ENCODE data around the gene FILIP1L.
A peak's percentile ranks its signal among the peaks of the same experiment; 100 is the strongest.
"Not testable (repeated sequence)": the region's sequence is repeated elsewhere in the genome, so short reads cannot be mapped to it uniquely, and the experiment has no call there.

Gene FILIP1L

DNA sequence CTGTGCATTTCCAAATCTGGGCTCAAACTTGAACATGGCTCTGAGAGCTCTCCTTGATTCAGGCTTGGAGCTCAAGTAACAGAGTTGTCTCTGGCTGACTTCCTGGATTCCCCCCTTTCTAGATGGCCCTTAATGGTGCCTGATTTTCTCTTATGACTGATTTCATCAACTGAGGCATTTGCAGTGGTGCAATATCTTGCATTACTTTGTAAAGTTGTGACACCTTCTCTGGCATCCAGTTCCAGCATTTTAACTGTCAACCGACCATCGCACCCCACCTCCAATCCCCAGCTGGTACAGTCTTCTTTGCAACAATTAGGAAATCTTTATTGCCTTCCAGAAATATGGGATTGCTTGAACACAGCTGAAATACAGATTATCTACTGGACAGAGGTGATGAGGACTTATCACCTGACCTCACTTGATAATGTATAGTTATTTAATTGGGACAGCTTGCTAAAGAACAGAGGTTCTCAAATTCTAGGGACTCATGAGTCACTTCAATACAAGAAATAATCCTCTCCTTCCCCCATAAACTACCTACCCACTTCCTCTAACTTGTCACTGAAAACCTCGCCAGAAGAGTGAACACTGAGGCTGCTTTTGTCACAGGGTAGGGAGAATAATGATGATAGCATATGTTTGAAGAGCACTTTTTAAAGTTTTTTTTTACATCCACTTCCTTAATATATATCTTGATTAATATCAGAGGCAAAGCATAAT is 41.8 kb downstream of the FILIP1L start:
- peak; percentile 64 for DNase-seq

DNA sequence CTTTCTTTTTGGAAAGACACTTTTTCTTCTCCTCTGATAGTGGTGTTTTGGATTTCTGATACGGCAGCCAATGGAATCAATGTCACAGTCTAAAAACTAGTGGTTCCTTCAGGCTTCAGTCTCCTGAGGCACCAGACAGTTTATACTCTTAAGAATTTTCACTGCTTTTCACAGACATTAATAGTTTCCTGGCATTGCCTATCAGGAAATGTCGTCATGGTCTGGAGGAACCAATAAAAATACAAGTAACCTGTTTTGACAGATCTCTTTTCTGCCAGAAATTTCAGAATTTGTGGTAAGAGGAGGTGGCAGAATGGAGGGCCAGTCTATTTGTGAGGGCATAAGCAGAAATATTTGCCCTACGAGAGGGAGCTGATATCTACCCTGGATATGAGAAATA is 44.8 kb downstream of the FILIP1L start:
- DNase-seq: no peak

GRCh38 chr3:100068826-100069225 is 45.5 kb downstream of the FILIP1L start:
- DNase-seq: peak; percentile 78

DNA sequence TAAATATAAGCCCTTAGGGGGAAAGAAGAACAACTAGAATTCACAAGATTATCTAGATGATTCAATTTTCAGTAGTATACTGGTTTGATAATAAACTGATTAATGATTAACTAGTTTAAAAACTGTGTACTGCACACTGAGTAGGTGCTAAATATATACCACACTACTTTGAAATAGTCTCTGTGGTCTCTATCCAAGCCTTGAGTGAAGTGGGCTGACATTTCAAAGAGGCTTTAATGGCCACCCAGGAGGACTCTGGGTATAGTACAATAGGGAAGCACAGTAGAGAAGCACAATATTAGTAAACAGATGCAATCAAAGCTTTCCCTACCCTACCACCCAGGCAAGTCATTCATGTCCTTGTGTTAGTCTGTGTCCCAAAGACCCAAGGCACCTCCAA is 46.7 kb downstream of the FILIP1L start:
- DNase-seq: no peak

DNA sequence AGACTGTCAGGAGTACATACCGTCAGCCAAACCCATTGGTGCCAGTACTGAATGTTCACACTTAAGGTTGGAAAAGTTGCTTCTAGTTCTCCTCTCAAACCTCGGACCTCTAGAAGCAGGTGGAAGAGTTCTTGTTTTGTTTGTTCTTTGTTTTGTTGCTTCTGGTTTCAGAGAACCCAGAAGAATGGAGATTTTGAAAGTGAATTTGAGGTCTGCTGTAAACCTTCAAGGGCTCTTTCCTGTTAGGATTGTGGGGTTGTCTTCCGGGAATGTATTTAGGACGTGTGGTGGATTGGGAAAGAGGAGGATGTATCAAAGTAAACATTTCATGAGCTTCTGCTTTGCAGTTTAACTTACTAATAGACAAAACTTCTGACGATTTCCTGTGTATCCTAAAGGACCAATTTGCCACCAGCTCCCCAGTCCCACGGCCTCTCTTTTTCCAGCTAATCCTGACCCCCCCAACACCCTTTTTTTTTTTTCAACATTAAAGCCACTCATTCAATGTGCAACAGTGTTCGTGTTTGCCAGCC is 50.3 kb downstream of the FILIP1L start:
- peak; percentile 63 for DNase-seq

DNA sequence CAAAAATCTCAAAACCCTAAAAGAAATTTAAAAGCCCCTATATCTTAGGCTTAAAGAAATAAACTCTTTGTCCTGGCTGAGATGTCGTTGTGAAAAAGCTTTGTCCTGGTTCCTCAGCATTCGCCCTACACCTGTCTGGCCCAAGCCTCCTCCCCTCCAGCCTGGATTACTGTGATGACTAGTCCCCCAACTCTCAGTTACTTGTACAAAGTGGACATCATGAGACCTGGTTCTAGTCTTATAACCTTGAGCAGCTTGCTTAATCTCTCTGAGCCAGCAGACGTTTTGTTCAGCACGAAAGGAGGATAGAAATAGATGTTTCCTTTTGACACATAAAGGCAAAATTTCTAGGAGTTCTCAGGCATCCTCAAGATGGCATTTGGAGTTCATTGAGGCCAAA is 51.6 kb downstream of the FILIP1L start:
- DNase-seq: no peak

GRCh38 chr3:100060685-100061484 is 53.4 kb downstream of the FILIP1L start:
- DNase-seq: no peak

- DNase-seq: no peak
These were observed 54.8 kb downstream of the FILIP1L start for GRCh38 chr3:100059472-100059871.

GRCh38 chr3:100057716-100058575 is 56.4 kb downstream of the FILIP1L start:
- DNase-seq: no peak

GRCh38 chr3:100053951-100054620 is 60.2 kb downstream of the FILIP1L start:
- DNase-seq: no peak

DNA sequence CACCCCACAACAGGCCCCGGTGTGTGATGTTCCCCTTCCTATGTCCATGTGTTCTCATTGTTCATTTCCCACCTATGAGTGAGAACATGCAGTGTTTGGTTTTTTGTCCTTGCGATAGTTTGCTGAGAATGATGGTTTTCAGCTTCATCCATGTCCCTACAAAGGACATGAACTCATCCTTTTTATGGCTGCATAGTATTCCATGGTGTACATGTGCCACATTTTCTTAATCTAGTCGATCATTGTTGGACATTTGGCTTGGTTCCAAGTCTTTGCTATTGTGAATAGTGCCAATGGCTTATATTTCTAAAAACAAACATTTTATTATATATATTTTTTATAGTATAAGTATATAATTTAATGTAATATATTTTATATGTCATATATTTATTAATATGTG is 62.8 kb downstream of the FILIP1L start:
- not testable (repeated sequence) for DNase-seq

DNA sequence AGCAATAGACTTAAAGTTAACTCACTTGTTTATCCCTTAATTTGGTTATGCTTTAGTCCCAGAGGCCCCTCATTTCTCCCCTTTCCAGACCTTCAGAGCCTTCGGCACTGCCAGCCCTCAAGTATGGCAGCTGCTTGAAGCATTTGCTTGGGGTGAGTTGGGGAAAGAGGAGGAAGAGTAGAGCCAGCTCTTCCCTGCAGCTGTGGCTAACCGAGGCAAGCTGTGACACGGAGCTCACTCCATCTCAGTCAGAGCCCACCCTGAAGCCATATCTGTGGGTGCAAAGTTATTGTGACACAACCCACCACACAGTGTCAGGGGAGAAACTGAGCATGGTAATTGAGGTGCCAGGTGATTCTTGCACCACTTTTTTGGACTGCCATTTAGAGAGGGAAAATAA is 66.1 kb downstream of the FILIP1L start:
- DNase-seq: no peak

GRCh38 chr3:100047455-100048141 is 66.7 kb downstream of the FILIP1L start:
- peak; percentile 92 for DNase-seq

- no peak for DNase-seq
These were observed 67.3 kb downstream of the FILIP1L start for GRCh38 chr3:100046986-100047385.

DNA sequence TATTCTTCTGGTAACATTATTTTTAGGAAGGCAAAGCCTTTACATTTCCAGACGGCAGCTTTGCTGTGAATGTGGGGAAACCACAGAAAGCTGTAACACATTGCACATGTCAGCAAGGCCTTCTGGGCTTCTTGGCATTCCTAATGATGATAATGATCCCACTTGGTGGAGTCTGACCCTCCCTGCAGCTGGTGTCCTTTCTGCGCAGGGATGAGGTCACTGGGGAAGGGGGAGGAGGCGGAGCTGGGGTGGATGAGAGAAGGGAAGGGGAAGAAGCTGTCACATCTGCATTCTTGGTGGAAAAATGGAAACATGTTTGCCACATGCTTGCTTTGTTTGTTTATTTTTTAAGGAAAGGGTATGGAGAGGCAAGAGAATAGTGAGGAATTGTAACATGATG is 68.6 kb downstream of the FILIP1L start:
- DNase-seq: peak; percentile 99

DNA sequence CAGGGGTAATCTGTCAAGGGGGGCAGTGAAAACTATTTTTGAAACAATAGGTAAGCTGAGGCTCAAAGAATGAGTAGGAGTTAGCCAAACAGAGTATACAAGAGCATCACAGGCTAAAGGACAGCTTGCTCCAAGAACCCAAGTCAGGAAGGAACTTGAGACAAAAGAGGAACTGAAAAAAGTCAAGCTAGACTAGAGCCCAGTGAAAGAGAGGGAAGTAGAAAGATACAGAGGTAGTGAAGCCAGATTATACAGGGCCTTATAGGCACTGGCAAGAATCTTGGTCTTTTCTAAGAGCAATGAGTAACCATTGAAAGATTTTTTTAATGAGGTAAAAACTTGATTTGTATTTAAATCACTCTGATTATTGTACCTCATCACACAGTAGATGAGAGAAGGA is 69.9 kb downstream of the FILIP1L start:
- no peak for DNase-seq

DNA sequence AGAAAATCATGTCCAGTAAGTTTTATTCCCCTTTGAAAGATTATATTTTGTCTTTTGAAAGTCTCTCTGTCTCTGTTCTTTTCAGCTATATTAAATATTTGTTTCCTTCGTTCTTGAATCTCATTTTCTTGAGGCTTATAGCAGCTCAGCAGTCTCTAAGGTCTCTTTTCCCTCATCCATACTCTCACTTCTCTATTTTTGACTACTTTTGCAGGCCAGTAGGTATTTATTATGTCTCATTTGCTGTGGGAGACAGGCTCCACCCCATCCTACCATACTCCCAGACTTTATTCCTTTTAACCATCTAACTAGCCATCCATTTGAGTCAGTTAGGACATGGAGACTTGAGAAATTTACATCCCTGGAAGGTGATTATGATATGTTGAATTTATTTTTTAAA is 71.0 kb downstream of the FILIP1L start:
- DNase-seq: peak; percentile 22

- peak; percentile 94 for DNase-seq
These were observed 71.9 kb downstream of the FILIP1L start for GRCh38 chr3:100042166-100042981.

GRCh38 chr3:100041328-100041749 is 73.0 kb downstream of the FILIP1L start:
- peak; percentile 94 for DNase-seq

DNA sequence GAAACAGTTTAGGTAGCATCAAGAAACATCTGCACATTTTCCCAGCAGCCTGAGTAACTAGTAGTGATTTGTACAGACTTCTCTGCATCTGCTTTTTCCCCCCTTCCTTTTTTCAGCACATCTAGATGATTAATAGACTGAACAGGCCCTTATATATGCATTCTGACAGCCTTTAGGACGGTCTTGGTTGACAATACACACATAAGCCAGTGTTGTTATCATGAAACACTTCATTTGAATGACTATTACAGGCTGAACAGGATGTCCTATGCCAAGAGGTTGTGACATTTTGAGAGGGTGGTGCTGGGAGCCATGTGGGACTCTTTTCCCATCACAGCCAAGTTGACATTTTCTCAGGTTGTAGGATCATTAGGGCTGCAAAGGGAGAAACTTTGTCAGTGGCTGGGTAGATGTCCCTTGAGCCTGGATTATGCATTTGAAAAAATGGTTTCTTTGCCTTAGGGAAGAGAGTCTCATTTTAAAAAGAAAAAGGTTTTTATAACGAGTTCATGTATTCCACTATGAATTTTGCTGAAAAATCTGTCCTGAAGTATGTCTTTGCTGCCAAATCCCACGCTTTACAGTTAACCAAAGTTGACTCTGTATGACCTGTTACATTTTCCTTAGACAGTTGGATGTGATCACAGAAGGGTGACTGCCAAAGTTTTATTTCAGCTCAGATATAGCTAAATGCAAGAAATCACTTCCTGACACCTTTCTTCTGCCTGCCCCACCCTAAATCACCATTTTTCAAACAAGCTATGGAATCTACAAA is 73.7 kb downstream of the FILIP1L start:
- peak; percentile 65 for DNase-seq
